ENCODE data around the gene MESP2.
"Not testable (repeated sequence)": the region's sequence is repeated elsewhere in the genome, so short reads cannot be mapped to it uniquely, and the experiment has no call there.

MESP2 gene

DNA sequence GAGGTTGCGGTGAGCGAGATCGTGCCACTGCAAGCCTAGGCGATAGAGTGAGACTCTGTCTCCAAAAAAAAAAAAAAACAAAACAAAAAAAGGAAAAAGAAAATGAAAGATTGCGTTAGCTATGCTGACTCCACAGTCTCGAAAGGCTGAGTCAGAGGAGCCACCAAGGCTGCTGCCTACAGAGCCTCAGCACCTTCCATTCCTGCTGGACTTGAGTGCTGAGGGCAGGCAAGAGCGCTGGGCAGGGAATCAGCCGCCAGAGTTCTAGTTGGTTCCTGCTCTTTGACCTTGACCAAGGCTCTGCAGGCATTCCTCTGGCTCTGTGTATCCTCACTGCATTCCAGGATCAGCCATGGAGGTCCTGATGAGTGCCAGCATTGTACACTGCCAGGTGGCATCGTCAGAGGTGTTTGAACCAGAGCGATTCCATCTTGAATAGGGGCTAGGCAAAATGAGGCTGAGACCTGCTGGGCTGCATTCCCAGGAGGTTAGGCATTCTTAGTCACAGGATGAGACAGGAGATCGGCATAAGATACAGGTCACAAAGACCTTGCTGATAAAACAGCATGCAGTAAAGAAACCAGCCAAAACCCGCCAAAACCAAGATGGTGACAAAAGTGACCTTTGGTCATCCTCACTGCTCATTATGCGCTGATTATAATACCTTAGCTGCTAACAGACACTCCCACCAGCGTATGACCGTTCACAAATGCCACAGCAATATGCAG lies 5.9 kb downstream of the MESP2 start:
- DNase-seq (ENCODE audit: low read depth): no peak

DNA sequence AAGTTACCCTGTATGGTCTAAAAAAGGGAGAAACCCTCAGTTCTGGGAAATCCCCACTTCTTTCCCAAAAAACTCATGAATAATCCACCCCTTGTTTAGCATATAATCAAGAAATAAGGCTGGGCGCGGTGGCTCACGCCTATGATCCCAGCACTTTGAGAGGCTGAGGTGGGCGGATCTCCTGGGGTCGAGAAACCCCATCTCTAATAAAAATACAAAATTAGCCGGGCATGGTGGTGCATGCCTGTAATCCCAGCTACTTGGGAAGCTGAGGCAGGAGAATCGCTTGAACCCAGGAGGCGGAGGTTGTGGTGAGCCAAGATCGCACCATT lies 6.5 kb downstream of the MESP2 start:
- DNase-seq (ENCODE audit: low read depth): not testable (repeated sequence)

DNA sequence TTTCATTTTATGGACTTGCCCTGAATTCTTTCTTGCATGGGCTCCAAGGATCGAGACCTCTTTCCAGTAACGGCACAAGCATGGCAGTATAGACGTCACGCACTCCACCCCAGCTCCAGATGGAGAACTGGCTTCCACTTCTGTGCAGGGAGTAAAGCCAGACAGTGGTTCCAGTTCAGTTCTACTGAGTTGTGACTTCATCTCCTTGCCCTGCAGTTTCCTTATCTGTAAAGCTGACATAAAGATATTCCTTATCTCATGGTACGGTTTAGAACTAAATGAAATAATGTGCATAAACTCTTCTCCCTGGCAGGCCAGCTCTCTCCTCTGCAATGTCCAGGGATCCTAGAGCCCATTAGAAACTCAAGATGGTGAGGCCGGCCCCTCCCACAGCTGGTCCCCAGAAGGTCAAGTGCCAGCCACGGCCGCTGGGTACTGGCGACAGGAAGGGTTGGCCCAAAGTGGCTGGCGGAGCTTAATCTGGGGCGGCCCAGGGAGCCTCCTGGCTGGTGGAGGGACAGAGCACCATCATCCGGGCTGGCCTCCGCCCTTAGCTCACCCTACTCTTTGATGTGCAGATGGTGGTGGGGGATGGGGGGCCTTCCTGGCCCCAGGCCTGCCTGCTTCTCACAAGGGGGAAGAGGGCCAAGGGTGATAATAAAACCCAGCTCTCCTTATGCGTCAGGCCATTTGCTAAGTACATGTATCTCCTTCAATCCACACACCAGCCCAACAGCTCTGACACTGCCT lies 7.2 kb downstream of the MESP2 start:
- DNase-seq (ENCODE audit: low read depth): no peak

DNA sequence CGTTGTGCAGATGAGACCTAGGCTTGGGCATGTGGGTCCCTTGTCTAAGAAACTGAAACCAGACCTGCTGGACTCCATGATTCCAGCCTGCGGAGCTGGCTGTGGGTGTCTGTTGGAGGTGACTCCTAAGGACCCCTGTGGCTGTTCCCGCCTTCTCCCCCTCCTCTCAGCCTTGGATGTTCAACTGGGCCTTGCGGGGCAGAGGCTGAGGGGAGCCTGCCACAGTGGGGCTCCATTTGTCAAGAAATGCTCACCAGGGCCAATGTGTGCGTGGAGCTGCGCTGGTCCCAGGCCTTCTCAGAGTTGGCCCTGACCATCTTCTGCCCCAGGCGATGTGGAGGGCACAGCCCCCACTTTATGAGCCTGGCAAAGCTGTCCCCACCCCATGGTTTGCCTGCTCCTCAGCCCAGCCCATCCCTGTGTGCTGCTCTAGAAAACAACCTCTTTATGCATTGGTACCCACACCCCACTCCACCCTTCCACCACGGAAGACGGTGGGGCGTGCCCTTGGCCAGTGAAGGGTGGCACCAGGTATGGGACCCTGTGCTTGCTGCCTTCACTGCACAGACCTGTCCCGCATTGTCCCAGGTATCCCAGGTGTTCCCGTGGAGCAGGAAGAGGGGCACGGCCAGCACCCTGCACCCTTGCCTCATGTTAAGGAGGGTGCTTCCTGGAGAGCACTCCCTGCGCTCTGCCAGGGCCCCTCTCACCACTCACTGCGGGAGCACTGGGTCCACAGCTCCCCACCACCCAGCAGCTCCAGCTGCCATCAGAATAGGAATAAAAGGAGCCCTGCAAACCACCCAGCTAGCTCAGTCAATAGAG lies 7.9 kb downstream of the MESP2 start:
- DNase-seq (ENCODE audit: low read depth): no peak

DNA sequence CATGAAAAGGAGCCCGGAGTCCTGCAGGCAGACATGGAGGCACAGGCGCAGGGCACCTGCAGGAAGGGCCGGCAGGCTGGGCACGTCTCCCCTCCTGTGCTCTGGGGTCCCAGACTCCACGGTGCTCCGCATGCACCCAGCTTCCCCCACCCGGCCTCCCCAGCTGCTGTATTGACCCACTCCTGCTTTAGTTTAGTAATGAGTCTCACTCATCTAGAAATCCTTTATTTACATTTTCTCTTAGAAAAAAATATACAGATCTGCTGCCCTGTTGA lies 8.5 kb downstream of the MESP2 start:
- no peak for DNase-seq (ENCODE audit: low read depth)

DNA sequence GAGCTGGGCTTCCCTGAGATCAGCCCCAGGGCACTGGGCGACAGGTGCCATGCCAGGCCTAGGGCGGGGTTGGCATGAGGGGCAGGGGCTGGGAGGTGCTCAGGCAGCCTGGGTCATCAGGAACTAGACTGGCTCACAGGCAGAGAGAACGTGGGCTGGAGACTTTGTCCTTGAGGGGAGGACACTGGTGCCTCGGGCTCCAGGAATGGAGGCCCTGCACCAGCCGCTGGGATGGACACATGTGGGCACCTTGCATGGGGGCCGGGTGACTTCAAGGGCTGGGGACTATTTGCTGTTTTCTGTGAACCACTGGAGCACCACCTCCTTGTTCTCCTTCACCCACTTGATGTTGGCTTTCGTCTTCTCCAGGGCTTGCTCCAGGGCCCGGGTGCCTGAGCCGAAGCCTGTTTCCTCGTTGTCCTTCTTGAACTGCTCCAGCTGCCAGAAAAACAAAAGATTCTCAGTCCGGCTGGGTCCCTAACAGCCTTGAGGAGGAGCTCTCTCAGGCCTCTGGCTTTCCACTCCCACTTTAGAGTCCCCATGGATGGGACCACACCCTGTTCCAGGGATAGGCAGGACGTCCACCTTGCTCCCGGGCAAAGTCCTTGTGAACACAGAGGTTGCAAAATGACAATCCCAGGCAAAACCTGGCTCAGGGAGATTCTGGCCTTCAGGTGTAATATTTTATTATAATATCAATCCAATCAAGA lies 9.1 kb downstream of the MESP2 start:
- no peak for DNase-seq (ENCODE audit: low read depth)

DNA sequence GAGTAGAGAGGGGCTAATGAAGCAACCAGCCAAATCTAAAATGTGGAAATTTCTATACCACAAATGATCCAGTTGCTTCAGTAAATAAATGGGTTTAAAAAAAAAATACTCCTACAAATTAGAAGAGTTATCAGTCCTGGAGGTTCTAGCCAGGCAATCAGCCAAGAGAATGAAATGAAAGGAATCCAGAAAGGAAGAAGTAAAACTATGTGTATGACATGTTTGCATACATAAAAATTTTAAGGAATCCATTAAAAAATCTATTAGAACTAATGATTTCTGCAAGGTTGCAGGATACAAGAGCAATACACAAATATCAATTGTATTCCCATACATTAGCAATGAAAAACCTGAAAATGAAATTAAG lies 9.6 kb downstream of the MESP2 start:
- no peak for DNase-seq (ENCODE audit: low read depth)

DNA sequence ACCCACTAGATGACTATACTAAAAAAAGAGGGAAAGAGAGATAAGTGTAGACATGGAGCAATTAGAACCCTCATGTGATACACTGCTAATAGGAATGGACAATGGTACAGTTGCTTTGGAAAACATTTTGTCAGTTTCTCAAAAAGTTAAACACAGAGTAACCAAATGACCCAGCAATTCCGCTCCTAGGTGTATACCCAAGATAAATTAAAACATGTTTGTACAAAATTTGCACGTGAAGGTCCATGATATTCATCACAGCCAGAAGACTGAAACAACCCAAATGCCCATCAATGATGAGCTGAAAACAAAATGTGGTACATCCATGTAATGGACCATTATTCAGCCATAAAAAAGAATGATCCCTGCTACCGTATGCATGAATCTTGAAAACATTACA lies 11.8 kb downstream of the MESP2 start:
- DNase-seq (ENCODE audit: low read depth): no peak

DNA sequence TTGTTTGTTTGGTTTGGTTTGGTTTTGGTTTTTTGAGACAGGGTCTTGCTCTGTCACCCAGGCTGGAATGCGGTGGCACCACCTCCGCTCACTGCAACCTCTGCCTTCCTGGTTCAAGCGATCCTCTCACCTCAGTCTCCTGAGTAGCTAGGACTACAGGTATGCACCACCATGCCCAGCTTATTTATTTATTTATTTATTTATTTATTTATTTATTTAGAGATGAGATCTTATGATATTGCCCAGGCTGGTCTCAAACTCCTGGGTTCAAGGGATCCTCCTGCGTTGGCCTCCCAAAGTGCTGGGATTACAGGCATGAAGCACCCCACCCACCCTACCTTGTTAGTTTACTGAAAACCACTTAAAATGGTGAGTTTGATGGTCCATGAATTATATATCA lies 12.5 kb downstream of the MESP2 start:
- not testable (repeated sequence) for DNase-seq (ENCODE audit: low read depth)

DNA sequence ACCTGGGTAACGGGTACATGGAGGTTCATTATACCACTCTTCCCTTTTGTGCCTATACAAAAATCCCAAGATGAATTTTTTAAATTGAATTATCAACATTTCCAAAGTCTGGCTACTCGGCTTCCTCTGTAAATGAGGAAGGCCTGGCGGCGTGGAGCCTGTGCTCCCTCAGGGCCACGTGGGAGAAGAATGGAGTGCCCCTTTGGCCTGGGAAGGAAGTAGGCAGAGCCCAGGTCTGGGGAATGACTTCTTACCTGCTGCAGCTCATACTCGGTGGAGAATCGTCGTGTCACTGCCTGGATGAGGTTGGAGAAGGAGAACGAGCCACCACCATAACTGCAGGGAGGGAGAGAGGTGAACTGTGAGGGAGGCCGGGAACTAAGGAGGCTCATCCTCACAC lies 14.1 kb downstream of the MESP2 start:
- no peak for DNase-seq (ENCODE audit: low read depth)

DNA sequence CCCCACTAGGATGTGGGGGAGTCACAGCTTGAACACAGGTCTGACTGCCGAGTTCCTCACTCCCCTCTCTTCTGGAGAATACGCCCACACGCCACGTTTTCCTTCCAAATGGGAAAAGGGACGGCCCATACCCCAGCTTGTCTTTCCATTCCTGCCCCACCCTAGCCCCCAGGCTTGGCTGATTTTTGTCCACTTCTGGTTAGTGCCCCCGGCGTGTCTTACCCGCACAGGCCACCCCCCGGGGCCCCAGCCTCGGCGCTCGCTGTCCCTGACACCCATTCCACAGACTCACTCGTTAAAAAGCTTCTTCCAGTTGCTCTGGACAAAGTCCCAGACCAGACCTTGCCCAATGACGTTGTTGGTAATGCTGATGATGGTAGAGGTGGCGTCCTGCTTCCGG lies 14.5 kb downstream of the MESP2 start:
- DNase-seq (ENCODE audit: low read depth): no peak

DNA sequence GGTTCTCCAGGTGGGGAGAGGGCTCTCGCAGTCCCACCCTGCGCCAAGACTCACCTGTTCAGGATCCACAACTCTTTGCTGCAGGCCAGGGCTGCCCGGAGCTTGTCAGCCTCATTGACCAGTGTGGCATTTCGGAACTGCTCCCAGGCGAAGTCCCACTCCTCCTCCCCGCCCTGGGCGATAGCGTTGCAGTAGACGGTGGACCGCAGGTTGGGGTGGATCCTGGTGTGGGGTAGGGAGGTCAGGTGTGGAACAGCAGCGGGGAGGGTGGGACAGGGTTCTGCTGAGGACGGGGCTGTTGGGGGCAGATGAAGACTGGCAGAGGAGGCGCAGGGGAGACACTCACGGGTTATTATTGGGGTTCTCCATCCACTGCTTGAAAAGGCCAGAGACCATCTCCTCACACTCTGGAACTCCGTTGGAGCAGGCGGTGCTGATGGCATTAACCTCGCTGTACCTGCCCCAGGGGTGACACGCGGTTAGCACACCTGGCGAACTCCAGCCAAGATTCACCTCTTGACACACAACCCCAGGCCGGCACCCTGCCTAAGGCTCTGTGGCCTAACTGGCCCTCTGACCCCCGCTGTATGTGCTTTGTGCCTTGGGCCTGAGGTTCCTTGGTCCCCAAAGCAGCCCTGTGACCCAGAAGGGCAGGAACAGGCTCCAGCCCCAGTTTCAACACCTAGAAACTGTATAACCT lies 16.1 kb downstream of the MESP2 start:
- DNase-seq (ENCODE audit: low read depth): no peak

DNA sequence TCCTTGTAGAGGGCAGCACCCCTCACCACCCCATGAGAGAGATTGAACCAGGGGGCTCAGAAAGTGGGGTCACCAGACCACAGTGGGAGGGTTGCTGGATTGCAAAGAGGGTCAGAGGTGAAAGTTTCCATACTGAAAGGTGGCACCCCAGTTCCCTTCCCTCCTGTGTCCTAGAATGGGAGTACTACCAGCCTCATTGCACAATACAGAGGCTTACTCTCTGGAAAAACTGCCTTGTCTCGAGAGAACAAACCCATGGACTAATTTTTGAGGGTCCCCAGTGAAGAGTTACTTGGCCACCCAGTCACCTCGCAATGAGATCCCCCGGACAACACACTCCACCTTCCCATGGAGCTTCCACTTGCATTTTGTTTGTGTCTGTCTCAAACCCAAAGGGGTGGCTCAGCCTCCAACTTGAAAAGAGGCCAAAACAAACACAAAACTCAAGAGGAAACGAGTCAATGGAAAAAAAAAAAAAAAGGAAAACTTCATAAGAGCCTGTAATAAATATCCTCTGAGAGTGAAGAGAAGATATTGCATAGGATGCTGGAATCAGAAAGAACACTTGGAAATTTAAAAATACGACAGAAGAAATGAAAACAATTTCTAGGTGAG lies 18.6 kb downstream of the MESP2 start:
- no peak for DNase-seq (ENCODE audit: low read depth)

DNA sequence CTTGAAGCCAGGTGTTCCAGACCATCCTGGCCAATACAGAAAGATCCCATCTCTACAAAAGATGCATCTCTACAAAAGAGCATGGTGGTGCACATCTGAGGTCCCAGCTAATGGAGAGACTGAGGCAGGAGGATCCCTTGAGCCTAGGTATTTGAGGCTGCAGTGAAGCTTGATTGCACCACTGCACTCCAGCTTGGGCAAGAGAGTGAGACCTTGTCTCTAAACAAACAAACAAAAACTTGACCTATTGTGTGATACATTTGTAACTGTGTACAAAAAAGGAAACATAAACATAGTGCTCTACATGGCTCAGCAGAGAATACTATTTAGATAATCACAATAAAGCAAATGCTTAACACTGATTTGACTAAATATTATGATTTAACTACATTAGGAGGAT lies 19.9 kb downstream of the MESP2 start:
- no peak for DNase-seq (ENCODE audit: low read depth)

DNA sequence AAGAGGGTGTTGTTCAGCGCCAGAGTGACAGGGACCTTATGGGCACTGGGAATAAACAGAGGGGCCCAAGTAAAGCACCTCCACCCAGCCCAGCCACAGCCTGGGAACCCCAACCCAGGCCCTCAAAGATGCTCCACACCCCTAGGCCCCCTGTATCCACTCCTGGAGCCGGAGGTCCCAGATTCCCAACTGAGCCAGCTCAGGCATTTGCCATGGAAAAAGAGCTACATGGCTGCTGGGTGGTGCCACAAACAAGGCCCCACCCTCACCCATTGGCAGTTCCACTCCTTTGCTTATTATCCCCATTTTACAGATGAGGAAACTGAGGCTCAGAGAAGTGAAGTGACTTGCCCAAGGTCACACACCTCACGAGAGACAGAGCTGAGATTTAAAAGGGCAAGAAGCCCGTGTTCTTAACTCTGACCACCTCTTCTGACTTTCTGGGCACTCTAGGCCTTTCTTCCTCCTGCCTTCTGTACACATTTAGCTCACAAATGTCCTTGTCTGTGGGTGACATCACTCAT lies 21.6 kb downstream of the MESP2 start:
- no peak for DNase-seq (ENCODE audit: low read depth)

DNA sequence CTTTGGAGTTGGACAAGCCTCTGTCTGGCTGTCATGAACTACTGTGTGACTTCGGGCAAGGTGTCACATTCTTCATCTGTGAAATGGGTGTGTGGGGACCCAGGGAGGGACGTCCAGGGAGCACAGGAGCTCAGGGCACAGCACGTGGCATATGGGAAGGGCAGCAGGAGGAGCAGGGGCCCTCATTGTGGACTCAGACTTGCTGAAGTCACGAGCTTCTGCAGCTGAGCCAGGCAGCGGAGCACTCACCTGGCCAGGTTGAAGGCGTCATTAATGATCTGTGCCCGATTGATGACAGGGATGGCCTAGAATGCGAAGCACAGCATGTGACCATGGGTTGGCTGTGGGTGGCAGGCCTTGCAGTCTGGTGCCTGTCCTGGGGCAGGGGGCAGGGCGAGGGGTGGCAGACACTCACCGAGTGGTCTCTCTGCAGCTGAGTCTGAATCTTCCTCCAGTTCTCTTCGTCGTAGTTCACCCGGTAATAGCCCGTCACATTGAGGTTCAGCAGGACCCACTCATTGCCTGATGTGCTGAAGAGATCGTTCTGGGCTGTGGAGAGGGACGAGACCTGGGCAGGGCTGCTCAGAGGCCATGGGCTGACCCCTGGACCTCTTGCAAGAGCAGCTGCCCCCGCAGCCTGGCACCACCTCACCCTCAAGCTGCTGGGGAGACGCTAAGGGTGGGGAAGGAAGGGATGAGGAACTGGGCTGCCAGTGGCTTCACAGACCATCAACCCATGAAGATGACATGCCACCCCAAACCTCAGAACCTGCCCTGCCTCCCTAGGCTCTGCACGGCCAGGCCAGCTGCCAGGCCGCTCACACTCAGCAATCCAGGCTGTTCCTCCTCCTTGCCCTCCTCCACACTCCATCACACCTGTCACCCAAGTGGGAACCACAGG lies 23.1 kb downstream of the MESP2 start:
- DNase-seq (ENCODE audit: low read depth): no peak

DNA sequence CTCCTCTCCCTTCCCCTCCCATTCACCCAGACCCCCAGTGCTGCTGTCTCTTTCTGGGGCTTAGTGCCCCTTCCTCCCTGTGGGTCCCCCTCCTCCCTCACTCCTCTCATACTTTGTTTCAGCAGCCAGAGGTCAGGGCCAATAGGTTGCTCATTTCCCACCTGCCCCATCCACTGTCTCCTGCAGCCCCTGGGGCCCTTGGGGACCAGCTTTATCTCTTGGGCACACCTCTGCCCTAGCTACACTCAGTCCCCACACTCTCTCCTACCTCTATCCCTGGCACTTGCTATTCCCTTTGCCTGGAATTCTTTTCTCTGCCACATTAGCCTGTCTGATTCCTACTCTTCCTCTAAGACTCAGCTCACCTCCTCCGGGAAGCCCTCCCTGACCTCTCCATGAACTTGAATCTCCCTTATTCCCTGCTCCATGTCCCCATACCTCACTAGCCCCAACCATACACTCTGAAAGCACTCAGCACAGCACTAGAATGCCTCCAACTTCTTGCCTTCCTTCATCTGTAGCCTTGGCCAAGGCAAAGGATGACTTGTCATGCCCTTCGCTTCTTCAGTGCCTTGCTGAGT lies 23.9 kb downstream of the MESP2 start:
- no peak for DNase-seq (ENCODE audit: low read depth)

DNA sequence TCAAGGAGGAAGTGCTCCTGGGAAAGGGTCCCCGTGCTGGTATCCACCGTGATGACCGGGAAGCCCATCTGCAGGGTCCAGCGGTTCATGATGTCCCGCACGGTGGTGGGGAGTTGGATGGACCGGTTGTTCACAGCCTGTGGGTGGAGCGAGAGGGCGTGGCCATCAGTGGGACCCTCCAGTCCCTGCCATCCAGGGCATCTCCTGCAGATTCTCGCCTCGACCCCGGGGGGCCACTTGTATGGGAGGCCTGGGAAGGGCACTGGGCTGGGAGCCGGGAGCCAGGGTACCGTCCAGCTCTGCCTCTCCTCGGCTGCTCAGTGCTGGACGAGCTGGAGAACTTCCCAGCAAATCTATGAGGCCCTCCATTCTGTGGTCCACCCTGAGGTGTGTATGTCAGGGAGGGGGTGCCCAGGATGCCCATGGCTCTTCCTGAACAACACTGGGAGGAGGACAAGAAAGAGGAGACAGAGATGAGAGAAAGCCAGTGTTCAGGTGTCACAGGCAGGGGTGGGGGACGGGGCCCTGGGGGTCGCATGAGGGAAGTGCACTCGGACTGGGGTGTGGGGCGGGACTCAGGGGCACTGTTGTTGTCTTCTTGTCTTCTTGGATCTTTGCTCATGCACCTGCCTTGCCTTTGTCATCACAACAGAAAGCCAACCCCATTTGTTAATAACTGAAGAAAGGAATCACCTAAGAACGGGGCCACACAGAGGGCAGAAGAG lies 25.5 kb downstream of the MESP2 start:
- DNase-seq (ENCODE audit: low read depth): no peak

DNA sequence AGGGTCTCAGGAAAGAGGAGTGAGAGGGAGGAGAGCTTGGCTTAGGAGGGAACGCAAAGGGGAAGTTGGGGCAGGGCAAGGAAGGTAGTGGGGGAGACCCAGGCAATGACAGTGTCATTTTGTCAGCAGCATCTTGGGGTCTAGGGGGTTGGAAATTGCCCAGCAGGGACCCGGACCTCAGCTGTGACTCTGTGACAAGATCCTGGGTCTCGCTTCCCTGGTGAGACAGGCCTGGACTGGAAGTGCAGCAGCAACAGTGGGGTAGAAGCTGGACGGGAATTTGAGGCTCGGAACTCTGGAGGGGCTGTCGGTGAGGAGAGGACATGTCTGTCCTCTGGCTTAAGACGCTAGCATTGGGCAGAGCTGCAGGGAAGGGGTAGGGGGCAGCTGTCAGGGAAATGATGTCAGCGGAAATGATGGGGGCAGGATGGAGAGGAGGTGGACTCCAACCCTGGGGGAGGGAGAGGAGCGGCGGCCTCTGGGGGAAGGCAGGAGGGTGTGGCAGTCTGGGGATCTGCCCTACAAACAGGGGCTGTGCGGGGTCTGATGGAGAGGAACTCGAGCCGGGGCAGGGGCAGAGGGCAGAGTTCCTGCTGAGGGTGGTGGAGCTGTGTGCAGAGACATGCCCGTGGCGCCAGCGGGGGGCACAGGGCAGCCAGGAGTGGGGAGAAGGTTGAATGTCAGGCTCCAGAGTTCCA lies 26.2 kb downstream of the MESP2 start:
- no peak for DNase-seq (ENCODE audit: low read depth)

Measured in HS-5 (cell line).